DOHH2 (cell line): ENCODE results near the gene NEU1.

ENCODE experiments used
- H3F3A ChIP-seq: fragments of 200-600 bp; sonication (generic), shearing (Covaris generic); 2 replicates; pipeline ENCODE4 v1.6.0; 2016; ENCODE audit warnings: antibody characterized with exemption, mild to moderate bottlenecking; ENCODE audit not compliant: control insufficient read depth, insufficient read depth
- H3K27ac ChIP-seq: fragments of 200-600 bp; sonication (generic); 2 replicates; pipeline ENCODE4 v1.5.1; 2014; ENCODE audit warnings: low read depth, mild to moderate bottlenecking, low read length, moderate library complexity
- H3K27me3 ChIP-seq: fragments of 200-600 bp; sonication (generic); 2 replicates; pipeline ENCODE4 v1.6.1; 2014; ENCODE audit warnings: mild to moderate bottlenecking, low read length, mixed read lengths; ENCODE audit not compliant: control insufficient read depth
- H3K36me3 ChIP-seq: fragments of 200-600 bp; sonication (generic); 2 replicates; pipeline ENCODE4 v1.6.1; 2014; ENCODE audit warnings: mild to moderate bottlenecking, low read length, moderate library complexity, mixed read lengths; ENCODE audit not compliant: control insufficient read depth
- H3K4me1 ChIP-seq: fragments of 200-600 bp; sonication (generic); 2 replicates; pipeline ENCODE4 v1.6.1; 2014; ENCODE audit warnings: mild to moderate bottlenecking, low read length, mixed read lengths; ENCODE audit not compliant: control insufficient read depth
- H3K4me2 ChIP-seq: fragments of 200-600 bp; sonication (generic); 2 replicates; pipeline ENCODE4 v1.6.0; 2014; ENCODE audit warnings: mild to moderate bottlenecking, low read length, moderate library complexity
- H3K4me3 ChIP-seq: fragments of 200-600 bp; sonication (generic); 2 replicates; pipeline ENCODE4 v1.5.1; 2014; ENCODE audit warnings: mild to moderate bottlenecking, low read length, mixed read lengths
- H3K79me2 ChIP-seq: fragments of 200-600 bp; sonication (generic); 2 replicates; pipeline ENCODE4 v1.6.1; 2014; ENCODE audit warnings: mild to moderate bottlenecking, low read length, mixed read lengths; ENCODE audit not compliant: control insufficient read depth
- H3K9me2 ChIP-seq: fragments of 200-600 bp; sonication (generic); replicated peaks from 2 replicates; pipeline ENCODE4 v1.6.1; 2014; ENCODE audit warnings: mild to moderate bottlenecking, low read length, mixed read lengths; ENCODE audit not compliant: control insufficient read depth
- H3K9me3 ChIP-seq: fragments of 200-600 bp; sonication (generic); 2 replicates; pipeline ENCODE4 v1.6.1; 2014; ENCODE audit warnings: antibody characterized with exemption, low read length, mixed read lengths; ENCODE audit not compliant: control insufficient read depth, insufficient read depth
- H4K20me1 ChIP-seq: fragments of 200-600 bp; sonication (generic); 2 replicates; pipeline ENCODE4 v1.6.0; 2014; ENCODE audit warnings: low read depth, mild to moderate bottlenecking, antibody characterized with exemption, low read length, moderate library complexity; ENCODE audit not compliant: control insufficient read depth, insufficient read depth
- CTCF ChIP-seq: fragments of 200-600 bp; sonication (generic); IDR thresholded peaks from one replicate; pipeline ENCODE4 v1.5.1; 2014; ENCODE audit warnings: antibody characterized with exemption, mild to moderate bottlenecking, low read depth, low read length; ENCODE audit not compliant: poor library complexity, severe bottlenecking
- EZH2phosphoT487 ChIP-seq: fragments of 200-600 bp; sonication (generic); IDR thresholded peaks from 2 replicates; pipeline ENCODE4 v1.6.1; 2017; ENCODE audit warnings: borderline replicate concordance, mild to moderate bottlenecking, antibody characterized with exemption, low read length, moderate library complexity, mixed read lengths

Gene NEU1

GRCh38 chr6:31875877-31876276 is 13.3 kb upstream of the NEU1 start:
- peaks cover 11% of the 10 kb centered on the region for H3K4me1 ChIP-seq

GRCh38 chr6:31874836-31875572 is 12.4 kb upstream of the NEU1 start:
- Histone ChIP-seq H3K79me2 (no peaks in the 10 kb centered on the region), H3K27me3 (no peaks in the 10 kb centered on the region), H3K27ac (no peak overlapping the region), H3K9me2 (no peaks in the 10 kb centered on the region), H3F3A (no peaks in the 10 kb centered on the region), H3K4me3 (no peak overlapping the region), H3K4me2 (no peak overlapping the region), H3K36me3 (peaks cover 5% of the 10 kb centered on the region), H3K4me1 (peaks cover 11% of the 10 kb centered on the region), H3K9me3 (no peaks in the 10 kb centered on the region), H4K20me1 (no peaks in the 10 kb centered on the region)
- TF ChIP-seq CTCF, result no peak
- no peak for TF ChIP-seq EZH2phosphoT487

More at GRCh38 chr6:31875877-31876276, 13.3 kb upstream of the NEU1 start:
- Histone ChIP-seq H3K9me2 (no peaks in the 10 kb centered on the region), H4K20me1 (no peaks in the 10 kb centered on the region), H3K27me3 (no peaks in the 10 kb centered on the region), H3K27ac (no peak overlapping the region), H3K79me2 (no peaks in the 10 kb centered on the region), H3K4me3 (no peak overlapping the region), H3K4me2 (no peak overlapping the region), H3K36me3 (peaks cover 14% of the 10 kb centered on the region), H3K9me3 (no peaks in the 10 kb centered on the region), H3F3A (no peaks in the 10 kb centered on the region)
- TF ChIP-seq EZH2phosphoT487, result no peak
- no peak for TF ChIP-seq CTCF

- Histone ChIP-seq H3K36me3 (no peaks in the 10 kb centered on the region), H3K4me1 (peaks cover 11% of the 10 kb centered on the region), H3K4me2 (no peak overlapping the region), H3F3A (no peaks in the 10 kb centered on the region), H3K9me3 (no peaks in the 10 kb centered on the region), H3K9me2 (no peaks in the 10 kb centered on the region), H3K4me3 (no peak overlapping the region), H4K20me1 (no peaks in the 10 kb centered on the region), H3K27me3 (peaks cover 3% of the 10 kb centered on the region), H3K27ac (no peak overlapping the region), H3K79me2 (no peaks in the 10 kb centered on the region)
- no peak for TF ChIP-seq CTCF
These were observed 11.6 kb upstream of the NEU1 start for GRCh38 chr6:31874084-31874670.
